K562 (cell line): Measurements from ENCODE around the gene RAB13. TPM values are rescaled to one million over a fixed set of nuclear protein-coding genes. Genes with fewer than 3 reads are reported as not detected.
A peak's percentile ranks its signal among the peaks of the same experiment; 100 is the strongest.

Experiments used
- ATF4 ChIP-seq: fragments of 450-650 bp; formaldehyde crosslinking; IDR thresholded peaks from 2 replicates; pipeline ENCODE4 v1.4.0; 2022; ENCODE audit warnings: mild to moderate bottlenecking, moderate library complexity
- CEBPG ChIP-seq, 3 experiments: fragments of 200-800 bp in 1 of 3; sonication (Bioruptor generic) in 1 of 3; sonication (generic) in 1 of 3; formaldehyde crosslinking in 1 of 3; IDR thresholded peaks in 2 of 3; conservative IDR thresholded peaks in 1 of 3; 2 replicates each; pipeline versions ENCODE4 v1.6.1 to v1.8.0; 2016 to 2022; ENCODE audit warnings: missing compliant biosample characterization in 2 of 3, missing genetic modification characterization in 2 of 3, mild to moderate bottlenecking in 1 of 3, missing genetic modification reagents in 1 of 3
- CSDE1 ChIP-seq, 2 experiments: fragments of 450-650 bp; IDR thresholded peaks; 2 replicates each; pipeline ENCODE4 v1.6.1; 2016; ENCODE audit warnings: mild to moderate bottlenecking in 1 of 2
- CXXC5 ChIP-seq: fragments of 250-450 bp; sonication (Bioruptor Pico); IDR thresholded peaks from 2 replicates; pipeline ENCODE4 v1.8.0; 2022; ENCODE audit warnings: inconsistent platforms, mild to moderate bottlenecking, moderate library complexity
- DPF2 ChIP-seq: fragments of 450-650 bp; IDR thresholded peaks from 2 replicates; pipeline ENCODE4 v1.6.1; 2016
- FOXO4 ChIP-seq: fragments of 450-650 bp; formaldehyde crosslinking; IDR thresholded peaks from 2 replicates; pipeline ENCODE4 v1.4.0; 2020; ENCODE audit warnings: mild to moderate bottlenecking, moderate library complexity
- HDAC3 ChIP-seq: fragments of 450-650 bp; IDR thresholded peaks from 2 replicates; pipeline ENCODE4 v1.6.1; 2018; ENCODE audit warnings: borderline replicate concordance, mild to moderate bottlenecking, moderate library complexity; ENCODE audit not compliant: partially characterized antibody
- HNRNPUL1 ChIP-seq: fragments of 200-400 bp; formaldehyde crosslinking; IDR thresholded peaks from 2 replicates; pipeline ENCODE4 v1.6.1; 2017; ENCODE audit warnings: low read length
- KLF10 ChIP-seq: fragments of 250-450 bp; sonication (Bioruptor Pico); IDR thresholded peaks from 2 replicates; pipeline ENCODE4 v1.6.1; 2021; ENCODE audit warnings: matching md5 sums
- MAX ChIP-seq: sonication (generic); formaldehyde crosslinking; IDR thresholded peaks from 2 replicates; pipeline ENCODE4 v1.9.0; 2022; ENCODE audit warnings: mild to moderate bottlenecking, missing genetic modification reagents
- SAFB ChIP-seq: fragments of 200-400 bp; formaldehyde crosslinking; IDR thresholded peaks from 2 replicates; pipeline ENCODE4 v1.6.1; 2017; ENCODE audit warnings: low read depth, low read length, borderline replicate concordance
- SMAD4 ChIP-seq: fragments of 250-450 bp; sonication (Bioruptor Pico); conservative IDR thresholded peaks from 2 replicates; pipeline ENCODE4 v1.8.0; 2021; ENCODE audit warnings: inconsistent platforms, mild to moderate bottlenecking, moderate library complexity
- SMARCB1 ChIP-seq: IDR thresholded peaks from 2 replicates; pipeline ENCODE4 v1.6.1; 2011; ENCODE audit warnings: improper control_type of control experiment, low read depth; ENCODE audit not compliant: insufficient read length
- SMC3 ChIP-seq: conservative IDR thresholded peaks from 2 replicates; pipeline ENCODE4 v1.6.1; 2011; ENCODE audit warnings: low read depth, low read length, improper control_type of control experiment; ENCODE audit not compliant: insufficient read depth
- TFAP4 ChIP-seq: sonication (generic); formaldehyde crosslinking; IDR thresholded peaks from 2 replicates; pipeline ENCODE4 v1.8.0; 2022; ENCODE audit warnings: missing genetic modification reagents, mild to moderate bottlenecking, moderate library complexity, borderline replicate concordance
- U2AF2 ChIP-seq: fragments of 200-400 bp; formaldehyde crosslinking; optimal IDR thresholded peaks from 2 replicates; pipeline ENCODE3; 2017; ENCODE audit warnings: low read depth, mild to moderate bottlenecking, low read length
- YBX1 ChIP-seq: fragments of 450-650 bp; IDR thresholded peaks from 2 replicates; pipeline ENCODE4 v1.7.1; 2016; ENCODE audit warnings: mild to moderate bottlenecking
- ZNF232 ChIP-seq: sonication (generic); formaldehyde crosslinking; IDR thresholded peaks from 2 replicates; pipeline ENCODE4 v1.8.0; 2022; ENCODE audit warnings: mild to moderate bottlenecking, missing genetic modification reagents
- ZNF444 ChIP-seq: fragments of 250-450 bp; sonication (Bioruptor Pico); IDR thresholded peaks from 2 replicates; pipeline ENCODE4 v1.4.0; 2020; ENCODE audit warnings: mild to moderate bottlenecking, moderate library complexity
- ZNF639 ChIP-seq, 2 experiments: fragments of 200-800 bp in 1 of 2; sonication (Bioruptor generic) in 1 of 2; sonication (generic) in 1 of 2; formaldehyde crosslinking in 1 of 2; IDR thresholded peaks in 1 of 2; conservative IDR thresholded peaks in 1 of 2; 2 replicates each; pipeline versions ENCODE4 v1.5.0 to v1.6.1; 2016 to 2020; ENCODE audit warnings: missing compliant biosample characterization in 1 of 2, missing genetic modification characterization in 1 of 2, missing genetic modification reagents in 1 of 2
- polyA plus RNA-seq, 8 experiments: library from polyadenylated mRNA; depleted of rRNA in 4 of 8; stranded (reverse) in 5 of 8; unstranded in 3 of 8; fragments of >200 nt; fragmentation: Nextera tagmentation in 2 of 8; fragmentation: Illumina TruSeq in 1 of 8; extraction: Ambion mirVana in 2 of 8; extraction: Trizol in 1 of 8; gene quantifications; 2 replicates each; pipeline versions ENCODE4 v1.2.1 to v1.2.3, GENCODE V29; 2011 to 2014; ENCODE audit warnings: inconsistent platforms in 1 of 8, missing spikeins in 1 of 8
- total RNA-seq, 7 experiments: library from RNA; depleted of rRNA in 6 of 7; stranded (reverse); fragments of >200 nt in 6 of 7; fragmentation: Illumina TruSeq in 2 of 7; extraction: Trizol in 2 of 7; gene quantifications; 2 replicates each; pipeline versions ENCODE4 v1.2.1 to v1.2.3, GENCODE V29; 2011 to 2021; ENCODE audit warnings: low replicate concordance in 1 of 7

Gene RAB13
- total and polyA plus RNA-seq, 9 of the 15 experiments (the other 6 are each of a cell fraction or from before 2014, with no cell fraction given), result 22.3 to 100 (median 39.8) TPM

GRCh38 chr1:153945795-153946621 is 40.1 kb downstream of the RAB13 start (continued):
- TF ChIP-seq U2AF2 (no peak), SMARCB1 (no peak), KLF10 (CRISPR knock-in tag) (no peak), HNRNPUL1 (no peak), TFAP4 (CRISPR knock-in tag) (peak; percentile 64), ZNF639 (CRISPR knock-in tag; conservative IDR thresholded peaks at IDR 0.05 in 1 of 2, IDR thresholded peaks at IDR 0.05 in 1 of 2) (peak in 1 of 2 experiments; percentile 90; a peak in 2 of 4 replicates), DPF2 (no peak), SAFB (no peak), MAX (CRISPR knock-in tag) (peak; percentile 57), SMAD4 (CRISPR knock-in tag) (no peak), SMC3 (no peak), ZNF232 (CRISPR knock-in tag) (0 out of 2 replicates have a peak, but pooled peaks have one; percentile 17), CSDE1 (IDR thresholded peaks at IDR 0.05) (no peak), CXXC5 (CRISPR knock-in tag) (no peak; the same call in 1 of the 2 replicates), FOXO4 (CRISPR knock-in tag) (no peak), ATF4 (CRISPR knock-in tag) (no peak; the same call in 1 of the 2 replicates), YBX1 (no peak), HDAC3 (no peak), ZNF444 (CRISPR knock-in tag) (no peak), CEBPG (CRISPR knock-in tag; IDR thresholded peaks at IDR 0.05) (no peak), CEBPG (tag; conservative IDR thresholded peaks at IDR 0.05 in 1 of 2, IDR thresholded peaks at IDR 0.05 in 1 of 2) (no peak)
